Epidermal melanocyte (primary cell): ENCODE measurements around the gene MTRF1.
"Not testable (repeated sequence)": the region's sequence is repeated elsewhere in the genome, so short reads cannot be mapped to it uniquely, and the experiment has no call there.

Source experiments
- DNase-seq: peaks from one replicate; pipeline ENCODE4 v3.0.0; 2011; ENCODE audit warnings: low spot score; ENCODE audit not compliant: insufficient read length

Gene MTRF1

DNA sequence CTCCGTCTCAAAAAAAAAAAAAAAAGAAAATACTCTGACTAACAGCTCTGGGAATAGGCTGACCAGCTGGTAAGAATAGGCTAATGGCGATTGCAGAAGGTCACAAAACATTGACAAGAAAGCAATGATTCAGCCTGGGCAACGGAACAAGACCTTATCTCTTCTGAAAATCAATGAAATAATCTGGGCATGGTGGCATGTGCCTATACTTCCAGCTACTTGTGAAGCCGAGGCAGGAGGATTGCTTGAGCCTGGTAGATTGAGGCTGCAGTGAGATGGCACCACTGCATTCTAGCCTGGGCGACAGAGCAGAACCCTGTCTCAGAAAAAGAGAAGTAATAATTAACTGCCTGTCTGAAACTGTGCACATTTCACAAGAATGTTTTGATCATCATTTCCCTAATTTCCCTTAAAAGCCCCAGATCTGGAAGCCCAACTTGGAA, 18.8 kb upstream of the MTRF1 start:
- no peak for DNase-seq

GRCh38 chr13:41279156-41279555, 15.8 kb upstream of the MTRF1 start:
- not testable (repeated sequence) for DNase-seq

DNA sequence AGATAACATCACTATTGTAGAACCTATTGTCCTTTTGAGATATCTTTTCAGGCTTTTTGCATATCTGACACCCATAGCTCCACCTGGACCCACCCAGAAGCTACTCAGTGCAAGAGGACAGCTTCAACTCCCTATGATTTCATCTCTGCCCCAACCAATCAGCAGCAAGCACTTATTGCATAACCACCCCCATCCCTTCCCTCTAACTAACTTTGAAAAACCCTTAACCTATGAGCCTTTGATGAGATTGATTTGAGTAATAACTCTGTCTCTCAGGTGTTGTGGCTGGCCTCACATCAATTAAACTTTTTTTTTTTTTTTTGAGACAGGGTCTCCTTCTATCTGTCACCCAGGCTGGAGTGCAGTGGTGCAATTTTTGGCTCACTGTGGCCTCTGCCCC, 13.4 kb upstream of the MTRF1 start:
- no peak for DNase-seq

- DNase-seq = no peak
Observed at GRCh38 chr13:41274881-41275280, 11.5 kb upstream of the MTRF1 start.

GRCh38 chr13:41273831-41274441, 10.6 kb upstream of the MTRF1 start:
- DNase-seq = no peak

GRCh38 chr13:41271456-41272285, 8.3 kb upstream of the MTRF1 start:
- no peak for DNase-seq

DNA sequence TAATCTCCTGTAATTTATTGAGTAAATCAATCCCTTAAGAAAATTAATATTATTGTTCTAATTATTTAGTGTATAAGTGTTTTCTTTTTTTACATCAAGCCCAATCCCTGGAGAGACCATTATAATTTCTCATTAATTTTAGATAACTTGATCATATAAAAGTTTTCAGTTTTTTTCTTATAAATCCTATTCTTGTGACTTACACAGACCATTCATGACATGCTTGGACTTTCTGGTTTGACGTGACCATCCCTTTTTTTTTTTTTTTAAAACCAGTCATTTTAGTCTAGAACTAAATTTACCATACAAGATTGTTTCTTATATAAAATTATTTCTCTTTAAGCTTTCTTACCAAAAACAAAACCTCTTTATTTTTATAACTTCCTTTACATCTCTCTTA, 5.4 kb upstream of the MTRF1 start:
- DNase-seq = no peak

DNA sequence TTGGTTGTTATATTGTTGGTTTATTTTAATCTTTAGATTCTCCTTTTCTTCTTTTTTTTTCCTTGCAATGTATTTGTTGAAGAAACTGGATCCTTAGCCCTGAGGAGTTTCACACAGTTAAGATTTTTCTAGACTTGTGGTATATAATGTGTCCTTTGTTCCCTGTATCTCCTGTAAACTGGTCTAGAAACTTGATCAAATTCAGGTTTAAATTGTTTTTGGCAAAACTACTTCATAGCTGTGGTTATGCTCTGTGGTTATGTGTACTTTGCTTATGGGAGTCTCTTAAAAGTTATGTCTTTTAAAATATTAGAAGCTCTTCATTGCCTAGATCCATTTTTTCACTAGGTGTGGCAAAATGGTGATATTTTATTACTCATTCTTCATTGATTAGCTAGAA, 3.7 kb upstream of the MTRF1 start:
- DNase-seq = no peak

- no peak for DNase-seq
Observed at GRCh38 chr13:41259875-41260501, 3.4 kb downstream of the MTRF1 start.

DNA sequence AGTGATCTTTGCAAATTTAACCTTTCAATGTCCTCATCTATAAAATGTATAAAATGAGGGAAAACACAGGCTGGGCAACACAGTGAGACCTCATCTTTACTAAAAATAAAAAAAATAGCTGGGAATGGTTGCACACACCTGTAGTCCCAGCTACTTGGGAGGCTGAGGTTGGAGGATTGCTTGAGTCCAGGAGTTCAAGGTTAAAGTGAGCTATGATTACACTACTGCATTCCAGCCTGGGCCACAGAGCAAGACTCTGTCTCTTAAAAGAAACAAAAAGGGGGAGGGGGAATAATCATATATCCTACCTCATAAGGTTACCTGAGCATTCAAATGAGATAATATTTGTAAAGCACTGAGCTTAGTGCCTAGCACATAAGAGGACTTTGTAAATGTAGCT, 5.8 kb downstream of the MTRF1 start:
- DNase-seq = no peak

DNA sequence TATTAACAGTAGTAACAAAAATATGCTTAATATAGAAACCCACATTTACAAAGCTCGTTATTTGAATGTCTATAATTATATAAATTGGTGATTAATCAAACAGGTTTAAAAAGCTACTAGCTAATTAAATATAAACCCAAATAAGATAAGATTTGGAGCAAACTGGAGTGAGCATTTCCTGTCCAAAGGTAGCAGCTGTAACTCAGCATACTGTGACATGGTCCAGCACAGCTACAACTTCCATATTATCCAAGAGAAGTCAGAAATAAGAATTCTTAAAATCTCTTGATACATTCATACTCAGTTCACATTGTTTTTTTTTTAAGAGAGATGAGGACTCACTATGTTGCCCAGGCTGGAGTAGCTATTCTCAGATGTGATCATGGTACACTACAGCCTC, 8.5 kb downstream of the MTRF1 start:
- DNase-seq = no peak

DNA sequence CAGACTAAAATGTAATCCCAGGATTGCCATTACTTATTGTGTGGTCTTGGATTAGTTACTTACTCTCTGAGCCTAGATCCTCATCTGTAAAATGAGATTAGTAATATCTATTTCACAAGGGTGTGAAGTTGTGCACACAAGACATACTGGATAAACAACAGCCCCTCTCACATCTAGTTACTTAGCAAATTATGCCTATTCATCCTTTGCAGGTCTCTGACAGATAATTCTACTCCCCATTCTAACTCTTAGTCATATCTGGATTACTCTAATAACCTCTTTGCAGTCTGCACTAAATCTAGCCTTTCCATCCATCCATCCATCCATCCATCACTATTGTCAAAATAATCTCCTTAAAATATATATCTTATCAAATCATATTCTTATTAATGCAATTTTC, 12.4 kb downstream of the MTRF1 start:
- no peak for DNase-seq

DNA sequence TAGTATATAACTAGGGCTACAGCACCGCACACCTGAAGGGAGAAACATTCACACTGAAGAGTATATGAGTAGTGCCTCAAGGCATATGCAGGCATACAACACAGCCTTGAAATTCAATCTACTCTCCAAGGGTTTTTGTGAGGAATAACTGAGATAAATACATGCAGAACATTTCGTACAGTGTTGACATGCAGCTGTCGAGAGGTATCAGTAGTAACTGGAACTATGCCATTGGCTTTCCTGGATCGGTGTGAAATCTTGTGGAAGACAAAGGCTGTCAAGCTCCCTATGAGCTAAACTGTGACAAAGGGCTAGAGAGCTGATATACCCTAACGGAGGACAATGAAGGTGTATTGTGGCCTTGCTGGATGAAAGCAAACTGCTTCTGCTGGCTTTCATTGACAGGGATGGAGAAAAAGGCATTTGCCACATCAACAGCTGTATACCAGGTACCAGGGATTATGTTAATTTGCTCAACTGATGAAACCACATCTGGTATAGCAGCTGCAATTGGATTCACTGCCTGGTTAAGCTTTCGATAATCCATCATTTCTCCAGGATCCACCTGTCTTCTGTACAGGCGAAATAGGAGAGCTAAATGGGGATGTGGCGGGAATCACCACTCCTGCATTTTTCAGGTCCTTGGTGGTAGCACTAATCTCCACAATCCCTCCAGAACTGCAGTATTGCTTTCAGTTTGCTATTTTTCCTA, 16.3 kb downstream of the MTRF1 start:
- DNase-seq = no peak

- no peak for DNase-seq
Observed at GRCh38 chr13:41244556-41244955, 18.8 kb downstream of the MTRF1 start.

DNA sequence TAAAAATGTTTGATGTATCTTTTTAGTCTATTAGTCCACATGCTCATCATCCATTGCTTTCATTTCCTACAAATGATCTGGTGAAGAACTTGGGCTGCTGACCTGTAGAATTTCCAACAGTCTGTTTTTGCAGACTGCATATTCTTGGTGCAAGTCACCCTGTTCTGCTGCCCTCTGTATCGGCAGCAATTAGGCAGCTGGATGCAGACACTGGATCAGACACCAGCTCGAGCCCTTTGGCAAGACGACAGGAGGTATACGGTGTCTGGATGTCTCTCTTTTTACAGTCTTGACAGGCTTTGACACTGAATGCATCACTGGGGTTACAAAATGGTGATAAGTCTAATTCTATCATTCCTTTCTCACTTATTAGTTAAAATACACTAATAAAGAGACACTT, 21.8 kb downstream of the MTRF1 start:
- DNase-seq = no peak

- DNase-seq = no peak
Observed at GRCh38 chr13:41236369-41236768, 27.0 kb downstream of the MTRF1 start.

DNA sequence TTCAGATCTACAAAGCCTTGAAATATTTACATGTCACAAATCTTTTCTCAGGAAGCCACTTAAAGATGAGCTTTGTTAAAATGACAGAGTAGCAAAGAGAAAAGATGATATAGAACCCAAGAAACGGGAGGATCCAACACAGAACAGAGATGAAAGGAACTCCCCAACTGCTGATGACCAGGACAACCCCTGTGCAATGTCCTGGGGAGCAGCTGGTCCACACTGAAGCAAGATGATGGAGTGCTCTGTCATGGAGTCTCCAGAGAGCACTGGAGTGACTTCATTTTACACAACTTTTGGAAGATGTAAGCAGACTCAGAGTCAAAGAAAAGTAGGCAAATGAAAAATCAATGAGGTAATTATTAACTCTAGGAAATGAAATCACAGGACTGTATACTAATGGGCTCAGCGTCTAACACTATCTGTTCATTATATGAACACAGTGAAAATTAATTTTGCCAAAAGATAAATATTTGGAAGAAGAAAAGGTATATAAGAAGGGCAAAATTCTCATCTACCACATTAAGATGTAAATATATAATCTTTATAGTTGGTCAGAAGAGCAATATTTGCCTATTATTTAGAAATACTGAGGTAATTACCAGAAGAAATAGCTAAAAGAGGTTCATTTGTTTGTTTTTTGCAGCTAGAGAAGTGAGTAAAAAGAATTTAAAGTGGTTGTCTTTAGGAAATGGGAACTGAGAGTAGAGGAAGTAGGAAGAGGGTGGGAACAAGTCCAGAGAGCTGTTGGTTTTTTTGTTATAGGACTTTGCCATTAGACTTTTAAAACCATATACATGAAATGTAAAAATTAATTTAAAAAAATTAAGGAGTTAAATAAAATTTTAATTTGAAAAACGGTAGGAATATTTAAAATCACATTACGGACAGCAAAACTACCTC, 30.5 kb downstream of the MTRF1 start:
- no peak for DNase-seq

DNA sequence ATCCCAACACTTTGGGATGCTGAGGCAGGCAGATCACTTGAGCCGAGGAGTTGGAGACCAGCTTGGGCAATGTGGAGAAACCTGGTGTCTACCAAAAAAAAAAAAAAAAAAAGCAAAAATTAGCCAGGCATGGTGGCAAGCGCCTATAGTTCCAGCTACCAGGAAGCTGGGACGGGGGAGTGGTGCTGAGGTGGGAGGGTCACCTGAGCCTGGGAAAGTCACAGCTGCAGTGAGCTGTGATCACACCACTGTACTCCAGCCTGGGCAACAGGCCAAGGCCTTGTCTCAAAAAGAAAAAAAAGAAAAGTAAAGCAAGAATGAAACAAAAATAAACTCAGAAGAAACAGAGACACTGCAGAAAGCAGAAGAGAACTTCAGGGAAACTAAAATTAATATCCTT, 31.6 kb downstream of the MTRF1 start:
- no peak for DNase-seq

- no peak for DNase-seq
Observed at GRCh38 chr13:41231025-41231677, 32.2 kb downstream of the MTRF1 start.

DNA sequence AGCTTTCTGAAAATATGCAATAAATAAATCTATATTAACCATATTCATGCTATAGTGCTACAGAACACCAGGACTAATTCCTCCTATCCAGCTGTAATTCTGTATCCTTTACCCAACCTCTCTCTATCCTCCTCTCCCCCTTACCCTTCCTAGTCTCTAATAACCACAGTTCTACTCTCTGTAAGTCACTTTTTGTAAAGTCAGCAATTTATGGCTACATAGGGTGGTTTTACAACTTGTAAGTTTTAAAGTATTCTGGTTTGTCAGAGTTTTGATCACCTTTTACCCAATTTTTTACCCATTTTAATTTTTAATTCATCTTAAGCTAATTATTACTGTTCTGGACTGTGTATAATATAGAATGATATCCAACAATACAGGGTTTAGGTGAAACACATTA, 34.0 kb downstream of the MTRF1 start:
- DNase-seq = no peak
